HG02870 (cell line): ENCODE data around the gene CEP41.

Experiments used
- ATAC-seq: cut with Tn5 transposase; IDR thresholded peaks from one replicate; pipeline ENCODE4 v1.9.1; 2021; ENCODE audit warnings: mild to moderate bottlenecking, moderate library complexity; ENCODE audit not compliant: unreplicated experiment

The CEP41 gene

DNA sequence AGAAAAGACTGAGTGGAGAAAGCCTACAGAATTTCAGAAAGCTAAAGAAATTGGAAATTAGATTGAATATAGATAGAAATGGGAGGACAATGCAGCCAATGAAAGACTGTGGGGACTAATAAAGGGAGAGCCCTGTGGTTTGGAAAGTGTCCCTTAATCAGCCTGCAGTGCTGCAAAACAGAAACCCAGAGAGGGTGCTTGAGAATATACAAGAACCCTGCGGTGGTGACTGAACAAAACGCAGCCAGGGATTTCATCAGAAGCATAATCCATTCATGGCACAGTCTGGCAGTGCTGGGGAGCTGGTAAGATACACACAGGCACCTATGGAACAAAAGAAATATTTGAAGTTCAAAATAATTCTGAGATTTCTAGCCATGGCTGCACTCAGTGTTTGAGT is 19.1 kb downstream of the CEP41 start:
- ATAC-seq, result no peak

- ATAC-seq, result no peak
Observed at GRCh38 chr7:130420943-130421578, 19.8 kb downstream of the CEP41 start.

DNA sequence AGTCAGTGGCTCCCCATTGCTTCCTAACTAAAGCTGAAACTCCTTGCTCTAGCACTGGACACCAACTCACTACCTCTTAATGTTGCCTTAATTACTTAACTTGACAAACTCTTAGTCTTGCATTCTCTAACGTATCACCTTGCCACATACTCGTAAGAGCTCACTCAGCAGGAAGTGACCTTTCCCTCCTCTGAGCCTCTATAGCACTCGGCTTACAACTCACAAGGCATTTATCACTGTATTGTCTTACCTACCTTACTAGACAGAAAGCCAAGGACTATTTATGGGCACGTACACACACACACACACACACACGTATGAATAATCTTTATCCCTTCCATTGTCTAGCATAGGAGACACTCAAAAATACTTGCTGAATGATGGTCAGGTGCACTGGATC is 21.2 kb downstream of the CEP41 start:
- no peak for ATAC-seq

DNA sequence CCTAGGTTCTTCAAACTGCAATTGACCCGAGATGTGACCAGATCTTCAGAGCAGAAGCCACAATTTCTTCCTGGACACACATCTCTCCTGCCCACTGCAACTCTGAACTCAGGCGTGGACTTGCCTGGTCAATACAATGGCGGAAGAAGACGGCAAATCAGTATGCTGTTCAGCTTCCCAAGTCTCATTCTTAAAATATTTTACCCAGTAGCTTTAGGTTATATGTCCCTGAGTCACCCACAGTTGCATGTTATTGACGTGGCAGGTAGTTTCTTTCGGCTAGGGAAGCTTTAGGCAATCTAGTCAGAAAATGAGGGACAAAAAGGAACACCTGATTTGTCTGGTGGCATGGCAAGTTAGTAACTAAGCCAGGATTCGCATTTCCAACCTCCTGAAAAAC is 22.5 kb downstream of the CEP41 start:
- no peak for ATAC-seq

DNA sequence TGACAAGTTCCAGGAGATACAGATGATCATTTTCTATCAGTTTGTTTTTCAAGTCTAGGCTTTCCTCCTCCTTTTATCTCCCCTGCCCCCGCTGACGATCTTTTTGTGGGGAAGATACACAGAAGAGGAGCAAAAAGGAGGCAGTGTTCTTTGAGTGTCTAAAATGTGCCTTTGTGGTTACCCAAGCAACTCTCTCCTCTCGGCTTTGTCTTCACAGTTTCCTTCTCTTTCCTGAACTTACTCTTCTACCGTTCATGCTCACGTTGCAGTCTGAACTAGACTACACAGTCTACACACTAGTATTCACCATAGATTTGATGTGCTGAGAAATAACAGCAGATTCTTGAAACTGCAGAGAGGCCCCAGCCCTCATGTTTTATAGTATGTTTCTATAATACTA is 23.6 kb downstream of the CEP41 start:
- no peak for ATAC-seq

GRCh38 chr7:130415006-130415405 is 25.8 kb downstream of the CEP41 start:
- ATAC-seq, result no peak

GRCh38 chr7:130413201-130413600 is 27.6 kb downstream of the CEP41 start:
- ATAC-seq, result no peak

- no peak for ATAC-seq
Observed at GRCh38 chr7:130410868-130411541, 29.8 kb downstream of the CEP41 start.

DNA sequence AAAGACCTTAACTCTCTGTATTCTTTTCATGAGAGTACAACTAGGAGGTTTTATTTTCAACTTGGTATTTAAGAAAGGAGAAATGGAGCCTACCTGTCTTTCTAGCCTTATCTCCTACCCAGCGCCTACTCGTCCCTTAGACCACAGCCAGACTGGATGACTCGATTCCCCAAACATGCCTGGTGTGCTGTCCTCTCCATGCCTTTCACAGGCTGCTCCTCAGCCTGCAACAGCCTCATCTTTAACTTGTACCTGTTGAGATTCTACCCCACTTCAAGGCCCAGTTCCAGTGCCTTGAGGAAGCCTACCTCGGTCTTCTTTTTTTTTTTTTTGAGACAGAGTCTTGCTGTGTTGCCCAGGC is 31.1 kb downstream of the CEP41 start:
- no peak for ATAC-seq

- no peak for ATAC-seq
Observed at GRCh38 chr7:130409067-130409711, 31.6 kb downstream of the CEP41 start.

- ATAC-seq, result no peak
Observed at GRCh38 chr7:130405003-130405402, 35.8 kb downstream of the CEP41 start.

DNA sequence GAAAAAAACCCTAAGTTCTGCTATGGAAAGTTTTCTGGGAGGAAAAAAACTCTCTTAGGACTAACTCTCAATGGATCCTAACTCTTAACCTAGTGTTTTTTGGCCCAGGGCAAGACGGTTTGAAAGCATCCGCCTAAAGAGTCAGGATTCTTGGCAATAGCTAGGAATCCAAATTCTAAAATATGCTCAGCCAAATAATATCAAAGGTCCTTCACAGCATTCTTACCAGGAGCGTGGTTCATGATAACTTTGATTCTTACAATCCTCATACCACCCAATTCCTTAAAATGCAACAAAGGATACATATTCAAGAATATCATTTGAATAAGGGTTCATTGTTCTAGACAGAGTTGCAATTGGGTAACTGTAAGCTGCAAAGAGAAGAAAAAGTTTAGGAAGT is 39.2 kb downstream of the CEP41 start:
- ATAC-seq, result no peak

- ATAC-seq, result no peak
Observed at GRCh38 chr7:130401101-130401500, 39.7 kb downstream of the CEP41 start.

DNA sequence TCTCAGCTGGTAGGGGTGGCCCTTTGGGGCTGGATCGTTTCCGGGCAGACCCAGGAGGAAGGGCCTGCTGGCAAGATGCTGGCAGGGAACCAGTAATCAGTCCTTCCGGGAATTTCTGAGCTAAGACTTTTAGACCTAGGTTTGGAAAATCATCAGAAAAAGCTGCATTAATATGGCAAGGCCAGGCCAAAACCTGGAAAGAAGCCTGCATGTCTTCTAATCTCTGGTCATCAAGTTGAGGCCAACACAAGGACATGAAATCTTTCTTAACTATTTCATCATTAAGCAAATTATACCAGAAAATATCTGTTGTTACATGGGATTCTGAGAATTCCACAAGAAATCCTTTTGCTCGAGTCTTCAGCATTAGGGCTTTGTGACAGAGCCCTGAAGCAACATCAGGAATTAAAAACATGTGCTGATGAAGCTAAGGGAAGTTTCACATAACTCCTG is 40.7 kb downstream of the CEP41 start:
- ATAC-seq, result no peak

- no peak for ATAC-seq
Observed at GRCh38 chr7:130398526-130399090, 42.2 kb downstream of the CEP41 start.

GRCh38 chr7:130397758-130398073 is 43.1 kb downstream of the CEP41 start:
- no peak for ATAC-seq

DNA sequence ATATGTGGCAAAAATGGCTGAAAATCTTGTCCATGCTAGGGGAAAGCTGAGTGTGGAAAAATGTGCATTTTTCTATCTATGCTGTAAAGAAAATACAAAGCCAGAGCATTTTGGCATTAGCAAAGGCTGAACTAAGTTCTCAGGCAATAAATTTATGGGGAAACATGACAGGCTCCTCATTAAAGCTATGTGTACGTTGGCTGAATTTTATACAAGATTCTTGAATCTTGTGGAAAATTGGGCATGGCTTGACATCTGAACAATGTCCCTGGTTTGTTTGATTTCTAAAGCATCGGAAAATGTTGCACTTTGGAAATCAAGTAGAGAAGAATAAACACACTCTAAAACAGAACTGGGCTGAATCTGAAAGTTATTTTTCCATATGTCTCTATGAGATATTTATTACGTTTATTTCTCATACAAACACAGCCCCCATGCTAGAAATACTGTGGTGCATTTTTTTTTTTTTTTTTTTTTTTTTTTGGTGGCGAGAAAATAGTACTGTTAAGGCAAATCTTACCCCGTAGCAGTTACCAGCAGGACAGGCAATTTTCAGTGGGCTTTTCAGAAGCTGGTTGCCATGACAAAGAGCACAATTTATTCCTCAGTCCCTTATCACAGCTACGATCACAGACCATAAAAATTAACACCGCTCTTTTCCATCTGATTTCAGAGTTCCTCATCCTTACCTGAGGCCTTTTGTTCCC is 43.6 kb downstream of the CEP41 start:
- ATAC-seq, result no peak

DNA sequence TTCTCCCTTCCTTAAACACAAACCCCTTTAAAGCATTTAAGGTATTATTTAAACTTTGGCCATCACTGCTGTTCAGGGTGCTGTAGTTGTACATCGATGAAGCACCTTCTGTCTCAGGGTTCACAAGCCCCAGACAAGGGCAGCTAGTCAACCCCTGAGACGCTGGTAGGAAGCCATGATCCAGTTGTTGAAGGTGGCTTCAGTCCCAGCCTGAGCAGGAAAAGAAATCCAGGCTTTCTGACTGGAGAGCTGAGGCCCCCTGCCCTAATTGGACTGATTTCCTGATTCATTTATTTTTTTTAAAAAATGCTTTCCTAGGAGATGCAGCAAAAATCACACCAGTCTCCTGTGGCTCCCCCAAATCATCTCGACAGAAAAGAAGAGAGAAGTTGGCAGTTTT is 44.7 kb downstream of the CEP41 start:
- ATAC-seq, result no peak

DNA sequence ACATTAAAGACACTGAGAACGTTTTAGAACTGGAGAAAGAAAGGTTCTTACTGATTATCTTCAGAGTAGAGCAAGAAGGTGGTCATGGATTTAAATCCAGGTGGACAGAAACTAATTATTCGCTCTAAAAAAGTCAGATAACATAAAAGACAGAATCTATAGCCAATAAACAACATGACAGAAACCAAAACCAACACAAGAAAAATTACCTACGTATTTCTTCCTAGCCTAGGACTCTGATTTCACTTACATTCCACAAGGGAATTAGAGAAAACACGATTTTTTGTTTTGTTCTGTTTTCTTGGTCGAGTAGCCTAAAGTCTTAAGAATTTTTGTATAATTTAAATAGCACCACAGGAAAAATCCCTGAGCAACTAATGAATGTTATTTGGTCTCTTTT is 45.4 kb downstream of the CEP41 start:
- no peak for ATAC-seq

GRCh38 chr7:130394421-130395195 is 46.2 kb downstream of the CEP41 start:
- no peak for ATAC-seq
